Lung microvascular endothelial cell (primary cell): ENCODE results near the gene OTUD3. TPM values are rescaled to one million over a fixed set of nuclear protein-coding genes. Genes with fewer than 3 reads are reported as not detected.
"Not testable (repeated sequence)": the region's sequence is repeated elsewhere in the genome, so short reads cannot be mapped to it uniquely, and the experiment has no call there.

Experiments used
- DNase-seq, 2 donors: peaks; one replicate each; pipeline versions ENCODE4 v3.0.0 to v3.0.0-alpha.2; 2010; ENCODE audit warnings: low read depth in 2 of 2
- total RNA-seq: library from RNA; depleted of rRNA; stranded (reverse); fragments of >200 nt; gene quantifications from 2 replicates; pipeline ENCODE4 v1.2.1, GENCODE V29; 2014

The OTUD3 gene, protein sequence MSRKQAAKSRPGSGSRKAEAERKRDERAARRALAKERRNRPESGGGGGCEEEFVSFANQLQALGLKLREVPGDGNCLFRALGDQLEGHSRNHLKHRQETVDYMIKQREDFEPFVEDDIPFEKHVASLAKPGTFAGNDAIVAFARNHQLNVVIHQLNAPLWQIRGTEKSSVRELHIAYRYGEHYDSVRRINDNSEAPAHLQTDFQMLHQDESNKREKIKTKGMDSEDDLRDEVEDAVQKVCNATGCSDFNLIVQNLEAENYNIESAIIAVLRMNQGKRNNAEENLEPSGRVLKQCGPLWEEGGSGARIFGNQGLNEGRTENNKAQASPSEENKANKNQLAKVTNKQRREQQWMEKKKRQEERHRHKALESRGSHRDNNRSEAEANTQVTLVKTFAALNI
- 2.2 and 2.6 TPM in 2 replicates for total RNA-seq

DNA sequence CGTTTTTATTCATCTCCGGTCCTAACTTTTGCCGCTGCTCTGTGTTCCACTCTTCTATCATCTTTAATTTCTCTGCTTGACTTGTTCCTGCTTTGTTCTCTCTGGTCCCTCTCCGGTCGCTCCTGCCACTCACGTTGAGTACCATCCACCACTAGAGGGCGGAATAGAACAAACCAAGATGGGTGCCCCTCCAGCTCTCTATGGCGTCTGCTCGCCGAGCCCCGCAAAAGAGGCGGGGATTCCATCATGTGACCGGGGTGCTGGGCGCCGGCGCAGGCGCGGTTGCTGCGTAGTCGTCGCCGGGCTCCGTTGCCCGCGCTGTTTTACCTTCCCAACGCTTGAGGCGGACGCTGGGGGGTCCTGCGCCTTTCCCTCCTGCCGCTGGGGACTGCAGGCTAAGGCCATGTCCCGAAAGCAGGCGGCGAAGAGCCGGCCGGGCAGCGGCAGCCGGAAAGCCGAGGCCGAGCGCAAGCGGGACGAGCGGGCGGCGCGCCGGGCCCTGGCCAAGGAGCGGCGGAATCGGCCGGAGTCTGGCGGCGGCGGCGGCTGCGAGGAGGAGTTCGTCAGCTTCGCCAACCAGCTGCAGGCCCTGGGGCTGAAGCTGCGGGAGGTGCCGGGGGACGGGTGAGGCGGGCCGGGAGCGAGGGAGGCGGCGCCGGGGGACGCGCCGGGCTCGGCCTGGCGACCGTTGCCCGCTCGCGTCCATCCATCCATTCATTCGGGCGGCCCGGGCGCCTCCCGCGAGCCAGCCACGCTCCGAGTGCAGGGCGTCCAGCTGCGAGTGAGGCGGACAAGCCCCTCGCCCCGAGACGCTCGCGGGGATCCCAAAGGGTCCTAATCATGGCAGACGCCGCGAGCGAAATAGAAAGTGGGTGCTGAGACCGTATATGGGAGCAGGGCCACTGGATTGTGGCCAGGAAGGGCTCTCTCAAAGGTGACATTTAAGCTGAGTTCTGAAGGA lies at the start of gene OTUD3:
Gene OTUD3, plus strand, starts transcription at position 285 of the 961 bp plus-strand sequence. Its CDS starts 119 bp downstream, at position 404.
- DNase-seq = peak; percentile 98

DNA sequence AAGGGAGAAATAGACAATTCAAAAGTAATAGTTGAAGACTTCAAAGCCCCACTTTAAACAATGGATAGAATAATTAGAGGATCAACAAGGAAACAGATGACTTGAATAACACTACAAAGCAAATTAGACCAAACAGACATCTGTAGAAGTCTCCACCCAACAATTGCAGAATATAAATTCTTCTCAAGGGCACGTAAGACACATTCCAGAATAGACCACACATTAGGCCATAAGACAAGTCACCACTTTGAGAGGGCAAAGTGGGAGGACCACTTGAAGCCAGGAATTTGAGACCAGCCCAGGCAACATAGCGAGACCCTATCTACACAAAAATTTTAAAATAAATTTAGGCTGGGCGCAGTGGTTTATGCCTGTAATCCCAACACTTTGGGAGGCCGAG lies 46.6 kb upstream of the OTUD3 start:
- DNase-seq = no peak

DNA sequence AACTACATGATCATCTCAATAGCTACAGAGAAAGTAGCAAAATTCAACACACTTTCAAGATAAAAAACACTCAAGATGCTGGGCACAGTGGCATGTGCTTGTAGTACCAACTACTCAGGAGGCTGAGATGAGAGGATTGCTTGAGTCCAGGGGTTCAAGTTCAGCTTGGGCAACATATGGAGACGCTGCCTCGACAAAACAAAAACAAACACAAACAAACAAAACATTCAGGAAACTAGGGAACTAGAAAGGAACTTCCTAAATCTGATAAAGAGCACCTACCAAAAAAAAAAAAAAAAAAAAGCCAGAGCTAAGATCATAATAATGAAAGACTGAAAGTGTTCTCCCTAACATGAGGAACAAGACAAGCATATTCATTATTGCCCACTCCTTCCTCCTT lies 44.3 kb upstream of the OTUD3 start:
- no peak for DNase-seq

DNA sequence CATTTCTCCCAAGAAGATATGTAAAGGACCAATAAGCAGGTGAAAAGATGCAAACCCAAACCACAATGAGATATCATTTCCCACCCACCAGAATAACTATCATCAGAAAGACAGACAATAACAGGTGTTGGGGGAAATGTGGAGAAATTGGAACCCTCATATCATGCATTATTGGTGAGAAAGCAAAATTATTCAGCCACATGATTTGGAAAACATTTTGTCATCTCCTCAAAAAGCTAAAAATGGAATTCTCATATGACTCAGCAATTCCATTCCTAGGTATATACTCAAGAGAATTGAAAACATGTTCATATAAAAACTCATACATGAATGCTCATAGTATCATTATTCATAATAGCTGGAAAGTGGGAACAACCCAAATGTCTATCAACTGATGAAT lies 42.0 kb upstream of the OTUD3 start:
- peak in 1 of 2 donors; percentile 15 for DNase-seq

DNA sequence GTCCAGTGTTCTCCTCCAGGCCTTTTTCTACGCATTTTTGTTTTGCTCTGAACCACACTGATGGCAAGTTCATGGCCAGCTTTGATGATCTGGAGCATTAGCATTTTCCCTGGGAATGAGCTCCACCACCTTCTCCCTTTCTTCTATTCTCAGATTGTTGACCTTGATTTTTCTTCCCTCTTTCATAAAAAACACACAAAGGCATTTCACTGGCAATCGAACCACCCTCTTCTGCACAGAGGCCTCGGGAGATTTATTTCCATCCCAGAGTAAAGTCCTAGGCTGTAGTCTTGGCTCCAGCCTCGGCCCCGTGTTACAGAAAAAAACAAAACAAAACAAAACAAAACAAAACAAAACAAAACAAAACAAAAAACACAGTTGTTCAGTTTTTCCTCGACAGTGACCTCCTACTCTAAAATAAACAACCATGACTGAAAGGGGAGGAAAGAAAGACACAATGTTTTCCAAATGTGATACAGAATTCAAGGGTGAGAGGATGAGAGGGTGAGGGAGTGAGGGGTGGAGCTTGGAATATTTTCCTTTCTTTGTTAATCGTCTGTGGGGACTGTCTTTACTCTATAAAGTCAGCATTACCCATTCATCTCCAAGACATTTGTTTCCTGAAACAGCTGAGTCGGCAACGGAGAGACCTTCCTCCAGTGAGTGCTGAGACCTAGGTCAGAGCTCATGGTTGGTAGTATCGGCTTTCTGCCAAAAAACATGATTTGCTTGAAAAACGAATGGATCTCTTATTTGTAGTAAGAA lies 37.3 kb upstream of the OTUD3 start:
- peak in 1 of 2 donors; percentile 40 for DNase-seq

DNA sequence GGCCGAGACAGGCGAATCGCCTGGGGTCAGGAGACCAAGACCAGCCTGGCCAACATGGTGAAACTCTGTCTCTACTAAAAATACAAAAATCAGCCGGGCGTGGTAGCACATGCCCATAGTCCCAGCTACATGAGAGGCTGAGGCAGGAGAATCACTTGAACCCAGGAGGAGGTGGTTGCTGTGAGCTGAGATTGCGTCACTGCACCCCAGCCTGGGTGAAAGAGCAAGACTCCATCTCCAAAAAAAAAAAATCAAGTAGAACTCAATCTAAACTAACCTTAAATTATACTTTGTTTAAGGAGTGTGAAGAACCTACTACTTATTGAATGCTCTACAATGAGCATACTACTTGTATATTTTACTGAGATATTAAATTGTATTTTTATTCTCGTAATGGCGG lies 36.6 kb upstream of the OTUD3 start:
- no peak for DNase-seq

DNA sequence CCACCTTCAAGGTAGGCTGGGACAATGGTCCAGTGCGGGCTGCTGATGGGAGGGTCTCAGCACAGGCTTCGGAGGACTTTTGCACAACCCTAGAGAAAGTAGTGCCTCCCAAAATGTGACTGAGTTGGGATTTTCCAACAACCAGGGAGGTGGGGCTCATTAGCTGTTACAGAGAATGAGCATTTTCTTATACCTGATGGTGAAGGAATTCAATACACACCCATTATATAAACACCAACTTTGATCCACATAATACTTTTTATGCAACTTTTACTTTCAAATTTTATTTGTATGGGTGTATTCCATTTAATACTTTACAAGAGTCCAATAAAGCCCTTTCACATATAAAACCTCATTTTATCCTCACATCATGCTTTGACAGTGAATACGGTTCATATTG lies 35.9 kb upstream of the OTUD3 start:
- no peak for DNase-seq

DNA sequence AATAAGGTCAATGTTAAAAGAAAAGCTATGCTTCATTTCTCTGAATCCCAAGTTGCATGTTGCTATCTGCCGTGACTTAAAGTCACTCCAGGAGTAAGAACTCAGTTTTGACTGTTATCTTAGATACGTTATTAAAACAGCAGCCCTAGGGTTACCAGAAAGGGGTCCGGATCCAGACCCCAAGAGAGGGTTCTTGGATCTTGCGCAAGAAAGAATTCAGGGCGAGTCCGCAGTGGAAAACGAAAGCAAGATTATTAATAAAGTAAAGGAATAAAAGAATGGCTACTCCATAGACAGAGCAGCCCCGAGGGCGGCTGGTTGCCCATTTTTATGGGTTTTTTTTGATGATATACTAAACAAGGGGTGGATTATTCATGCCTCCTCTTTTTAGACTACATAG lies 34.9 kb upstream of the OTUD3 start:
- DNase-seq = not testable (repeated sequence)

DNA sequence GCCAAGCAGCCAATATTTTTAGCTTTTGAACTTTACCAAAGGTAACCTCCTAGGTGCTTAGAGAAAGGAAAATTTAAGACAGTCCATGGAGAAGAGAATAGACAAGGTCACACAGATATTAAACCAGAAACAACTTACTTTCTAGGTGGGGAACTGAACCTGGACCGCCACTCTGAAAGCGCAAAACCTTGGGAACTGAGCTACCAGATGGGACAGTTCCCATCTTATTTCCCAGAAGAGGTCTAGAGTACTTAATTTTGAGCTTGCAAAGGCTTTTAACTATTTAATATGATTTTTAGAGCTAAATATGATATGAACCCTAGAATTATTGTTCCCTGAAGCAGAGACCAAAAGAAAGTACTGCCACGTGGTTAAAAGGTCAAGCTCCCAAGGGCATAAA lies 32.9 kb upstream of the OTUD3 start:
- DNase-seq = not testable (repeated sequence)

DNA sequence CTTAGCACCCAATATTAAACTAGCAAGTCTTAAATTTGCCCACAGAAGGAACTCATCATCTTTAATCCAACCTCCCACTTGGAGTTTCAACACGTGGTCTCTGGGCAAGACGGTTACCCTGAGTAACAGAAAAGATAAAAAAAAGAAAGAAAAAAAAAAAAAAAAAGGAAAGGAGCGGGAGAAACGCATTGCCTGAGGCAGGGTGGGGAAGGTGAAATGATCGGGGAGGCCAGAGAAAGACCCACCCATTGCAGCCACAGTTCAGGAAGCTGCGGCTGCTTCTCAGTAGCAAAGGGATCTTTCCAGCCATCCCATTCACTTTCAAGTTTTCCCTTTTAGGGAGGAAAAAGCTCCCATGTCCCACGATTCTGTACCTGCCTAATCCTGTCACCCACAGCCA lies 32.0 kb upstream of the OTUD3 start:
- no peak for DNase-seq

DNA sequence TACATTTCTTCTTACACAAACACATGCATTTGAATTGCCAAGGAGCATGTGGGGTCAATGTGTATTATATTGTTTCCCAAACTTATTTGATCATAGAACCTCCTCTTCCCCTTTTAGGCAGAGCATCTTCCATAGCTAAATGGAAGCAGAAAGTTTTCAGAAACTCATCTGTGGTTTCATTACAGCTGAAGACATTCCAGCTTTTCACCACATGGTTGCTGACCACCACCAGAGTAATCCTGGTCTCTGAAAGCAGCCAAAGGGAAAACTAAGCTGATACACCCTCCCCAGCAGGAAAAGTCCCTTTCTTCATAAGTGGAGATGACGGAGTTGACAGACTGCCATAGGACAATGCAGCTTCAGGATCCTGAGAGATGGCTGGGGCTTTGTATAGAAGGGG lies 30.2 kb upstream of the OTUD3 start:
- DNase-seq = no peak

DNA sequence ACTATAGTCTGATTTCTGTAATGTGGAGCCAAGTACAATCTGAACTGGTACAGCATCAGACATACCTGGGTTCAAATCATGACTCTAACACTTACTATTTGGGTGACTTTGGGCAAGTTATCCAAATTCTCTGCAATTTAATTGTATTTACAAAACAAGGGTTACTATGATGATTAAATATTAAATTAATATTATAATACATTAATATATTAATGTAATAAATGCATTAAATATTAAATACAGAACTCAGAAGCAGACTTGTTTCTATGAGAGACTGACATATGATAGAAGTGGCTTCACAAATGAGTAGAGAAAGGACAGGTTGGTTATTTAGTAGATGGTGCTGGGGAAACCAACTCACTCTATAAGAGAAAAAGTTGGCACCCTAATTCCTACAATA lies 27.3 kb upstream of the OTUD3 start:
- DNase-seq = no peak

DNA sequence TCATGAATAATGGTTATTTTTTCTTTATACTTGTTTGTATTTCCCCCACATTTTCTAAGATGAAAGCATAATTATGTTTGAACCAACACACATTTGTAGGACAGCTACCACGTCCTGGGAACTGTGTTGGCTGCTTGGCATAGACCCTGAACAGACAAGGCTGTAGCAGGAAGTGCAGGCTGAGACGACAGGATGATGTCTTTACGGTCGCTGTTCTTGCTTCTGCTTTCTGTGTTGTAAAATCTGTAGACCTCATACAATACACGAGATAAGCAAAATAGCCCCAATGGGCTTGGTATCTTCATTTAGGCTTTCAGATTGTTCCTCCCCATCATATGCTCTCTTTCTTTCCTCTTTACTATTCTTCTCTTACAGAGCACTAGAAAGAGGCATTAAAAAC lies 23.3 kb upstream of the OTUD3 start:
- peak in 1 of 2 donors; percentile 14 for DNase-seq

DNA sequence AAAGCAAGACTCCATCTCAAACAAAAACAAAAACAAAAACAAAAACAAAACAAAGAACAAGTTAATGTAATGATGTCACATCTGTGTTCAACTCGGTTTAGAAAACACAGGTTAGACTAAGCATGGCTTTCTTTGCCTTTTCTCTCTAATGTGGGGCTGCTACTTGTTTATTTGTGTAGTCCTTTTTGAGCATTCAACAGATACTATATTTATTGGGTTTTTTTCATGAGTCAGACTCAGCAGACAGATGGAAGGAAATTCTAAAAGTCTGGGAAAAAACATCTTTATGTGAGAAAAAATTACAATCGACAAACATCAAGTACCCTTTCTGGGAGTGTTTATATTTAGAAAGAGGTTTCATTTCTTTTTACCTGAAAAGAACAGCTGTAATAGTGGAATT lies 22.3 kb upstream of the OTUD3 start:
- peak in 1 of 2 donors; percentile 9 for DNase-seq

DNA sequence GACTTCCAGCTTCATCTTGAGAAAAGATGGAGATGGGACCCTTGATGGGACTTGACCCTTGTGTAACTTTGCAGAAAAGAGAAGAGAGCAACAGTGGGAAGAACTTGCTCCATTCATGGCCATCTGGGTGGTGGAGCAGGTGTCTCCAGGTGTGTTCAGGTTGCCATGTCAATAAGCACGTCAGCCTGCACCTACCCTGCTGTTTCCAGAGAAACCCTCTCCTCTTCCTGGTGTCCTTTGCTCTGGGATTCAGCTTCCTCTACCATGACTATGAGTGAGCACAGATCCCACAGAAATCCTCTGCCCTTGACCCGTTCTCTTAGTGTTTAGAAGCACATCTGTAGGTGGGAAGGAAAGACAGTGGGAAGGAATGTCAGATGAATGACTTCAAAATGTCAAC lies 21.8 kb upstream of the OTUD3 start:
- no peak for DNase-seq

DNA sequence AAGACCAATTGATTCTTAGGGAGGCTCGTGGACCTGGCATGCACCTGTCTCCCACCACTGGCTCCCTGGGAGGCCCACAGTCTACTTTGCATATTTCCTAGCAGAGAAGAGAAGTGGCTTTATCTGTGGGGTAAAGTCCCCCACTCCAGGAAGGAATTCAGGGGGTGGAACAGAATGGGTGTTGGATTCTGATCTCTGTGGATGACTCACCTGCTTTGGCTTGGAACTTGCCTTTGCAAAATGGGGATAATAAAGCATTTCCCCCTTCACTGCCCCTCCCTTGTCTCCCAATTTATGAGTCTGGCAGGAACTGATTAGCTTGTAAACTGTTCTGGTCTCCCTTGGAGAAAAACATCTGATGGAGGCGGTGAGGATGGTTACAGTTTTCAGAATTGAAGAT lies 21.2 kb upstream of the OTUD3 start:
- peak in 1 of 2 donors; percentile 29 for DNase-seq

DNA sequence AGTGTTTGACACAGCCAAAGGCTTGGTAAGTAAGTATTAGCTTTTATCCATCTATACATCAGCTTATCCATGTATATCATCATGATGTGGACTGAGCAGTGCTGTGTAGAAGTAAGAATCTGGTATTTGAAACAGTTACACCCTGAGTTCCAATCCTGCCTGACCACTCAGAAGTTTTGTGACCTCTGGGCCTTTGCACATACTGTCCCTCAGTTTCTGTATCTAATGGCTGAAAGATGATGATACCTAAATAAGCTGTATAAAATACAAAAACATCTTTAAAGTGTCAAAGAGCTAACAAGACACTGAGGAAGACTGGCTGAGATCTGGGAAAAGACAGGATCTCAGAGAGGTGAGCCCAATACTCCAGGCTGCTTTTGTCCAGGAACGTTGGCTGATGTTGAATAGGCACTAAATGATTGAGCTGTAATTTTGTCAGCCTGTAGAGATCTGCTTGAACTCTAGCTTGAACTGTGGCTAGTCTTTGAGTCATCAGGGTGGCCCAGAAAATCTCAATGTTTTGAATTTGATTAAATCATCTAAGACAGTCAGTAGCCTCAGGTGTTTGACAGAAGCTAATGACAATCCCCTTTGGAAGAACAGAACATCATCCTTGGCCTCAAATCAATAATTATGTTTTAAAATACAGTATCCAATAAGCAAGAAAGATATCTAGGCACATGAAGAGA lies 20.2 kb upstream of the OTUD3 start:
- DNase-seq = no peak

DNA sequence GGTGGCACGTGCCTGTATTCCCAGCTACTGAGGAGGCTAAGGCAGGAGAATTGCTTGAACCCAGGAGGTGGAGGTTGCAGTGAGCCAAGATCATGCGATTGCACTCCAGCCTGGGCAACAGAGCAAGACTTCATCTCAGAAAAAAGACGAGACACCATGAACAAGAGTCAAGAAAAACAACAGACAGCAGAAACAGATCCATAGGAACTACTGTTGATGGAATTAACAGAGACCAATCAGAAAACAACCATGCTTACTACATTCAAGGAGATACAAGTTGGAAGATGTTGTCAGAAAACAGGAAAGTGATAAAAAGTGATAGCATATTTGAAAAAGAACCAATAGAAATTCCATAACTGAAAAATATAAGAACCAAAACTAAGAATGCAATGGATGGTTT lies 19.3 kb upstream of the OTUD3 start:
- DNase-seq = no peak

DNA sequence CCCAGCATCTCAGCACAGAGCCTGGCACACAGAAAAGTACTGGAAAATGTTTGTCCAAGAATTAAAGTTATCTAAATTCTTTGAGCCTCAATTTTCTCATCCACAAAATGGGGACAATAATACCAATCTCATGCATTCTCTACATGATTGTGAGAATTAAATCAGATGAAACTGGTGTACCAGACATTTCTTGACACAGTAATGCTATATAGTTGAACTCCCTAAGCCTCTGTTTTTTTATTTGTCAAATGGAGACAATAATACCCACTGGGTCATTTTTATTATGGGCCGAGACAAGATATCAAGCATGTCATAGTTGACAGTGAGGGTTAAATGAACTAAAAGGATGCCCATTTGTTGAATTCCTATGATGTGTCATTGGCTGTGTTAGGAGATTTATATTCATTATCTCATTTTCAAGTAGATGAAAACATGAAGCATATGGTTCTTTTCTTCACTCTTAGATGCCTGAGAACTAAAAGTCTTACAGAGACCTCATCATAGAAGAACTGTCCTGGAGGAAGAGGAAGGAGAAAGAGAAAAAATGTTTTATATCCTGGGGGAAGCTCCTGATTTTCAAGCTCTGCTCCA lies 17.5 kb upstream of the OTUD3 start:
- no peak for DNase-seq

DNA sequence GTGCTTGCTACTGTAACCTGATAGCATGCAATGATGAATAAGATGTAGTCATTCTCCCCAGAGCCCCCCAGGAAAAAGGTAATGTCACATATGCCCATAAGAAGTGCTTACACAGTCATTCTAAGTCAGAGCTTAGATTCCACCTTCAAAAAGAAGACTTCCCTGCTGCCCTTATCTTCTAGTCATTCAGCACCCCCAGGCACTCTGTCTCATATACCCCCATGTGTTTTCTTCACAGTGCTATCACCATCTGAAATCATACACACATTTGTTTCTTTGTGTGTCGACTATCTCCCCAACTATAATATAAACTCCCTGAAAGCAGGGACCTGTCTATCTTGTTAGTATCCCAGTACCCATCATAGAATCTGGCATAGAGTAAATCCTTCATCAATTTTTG lies 16.2 kb upstream of the OTUD3 start:
- no peak for DNase-seq

DNA sequence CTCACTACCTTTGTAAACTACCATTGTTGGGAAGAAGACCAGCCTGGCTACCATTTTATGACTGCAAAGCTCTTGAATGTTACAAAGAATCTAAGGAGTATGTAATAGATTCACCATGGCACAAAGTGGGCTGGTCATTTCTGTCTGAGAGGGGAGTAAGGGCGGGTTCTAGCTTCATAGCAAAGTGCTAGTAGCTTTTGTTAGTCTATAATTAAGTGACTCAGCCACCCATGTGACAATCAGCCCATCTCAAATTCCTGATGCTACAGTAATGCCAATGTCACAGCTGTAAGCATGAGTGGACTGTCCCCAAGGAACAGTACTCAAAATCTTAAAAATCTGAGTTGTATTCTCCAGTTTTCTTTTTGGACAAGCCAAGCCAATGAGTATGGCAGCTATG lies 15.4 kb upstream of the OTUD3 start:
- no peak for DNase-seq
